GM23338 (cell line): Measurements from ENCODE around the gene SLC66A2. TPM values are rescaled to one million over a fixed set of nuclear protein-coding genes. Genes with fewer than 3 reads are reported as not detected.

Experiments
- ATAC-seq: fragments of 200-7000 bp; cut with Tn5 transposase; 3 replicates; pipeline ENCODE4 v1.9.1; 2020
- DNase-seq: peaks from one replicate; pipeline ENCODE4 v3.0.0-alpha.2; 2015; ENCODE audit warnings: low spot score
- H2AFZ ChIP-seq: fragments of 200-600 bp; sonication (generic); 2 replicates; pipeline ENCODE4 v1.8.0; 2016; ENCODE audit warnings: antibody characterized with exemption, mild to moderate bottlenecking, moderate library complexity
- H3F3A ChIP-seq: fragments of 200-600 bp; sonication (generic); replicated peaks from 2 replicates; pipeline ENCODE4 v1.8.0; 2017; ENCODE audit warnings: antibody characterized with exemption, mixed run types, low read depth
- H3K27ac ChIP-seq: fragments of 200-600 bp; sonication (generic); 2 replicates; pipeline ENCODE4 v1.6.1; 2016; ENCODE audit warnings: low read depth
- H3K27me3 ChIP-seq: fragments of 200-600 bp; sonication (generic); 2 replicates; pipeline ENCODE4 v1.8.0; 2016; ENCODE audit warnings: mild to moderate bottlenecking, mixed run types, moderate library complexity; ENCODE audit not compliant: insufficient read depth
- H3K36me3 ChIP-seq: fragments of 200-600 bp; sonication (generic); 2 replicates; pipeline ENCODE4 v1.8.0; 2016; ENCODE audit warnings: mild to moderate bottlenecking; ENCODE audit not compliant: insufficient read depth
- H3K4me1 ChIP-seq: fragments of 200-600 bp; sonication (generic); 2 replicates; pipeline ENCODE4 v1.8.0; 2016; ENCODE audit warnings: mild to moderate bottlenecking, moderate library complexity; ENCODE audit not compliant: insufficient read depth
- H3K4me2 ChIP-seq: fragments of 200-600 bp; sonication (generic); 2 replicates; pipeline ENCODE4 v1.7.1; 2017; ENCODE audit warnings: mixed run types
- H3K4me3 ChIP-seq: fragments of 200-600 bp; sonication (generic); 2 replicates; pipeline ENCODE4 v1.6.1; 2016; ENCODE audit warnings: mixed run types
- H3K79me2 ChIP-seq: fragments of 200-600 bp; sonication (generic); replicated peaks from 2 replicates; pipeline ENCODE4 v1.8.0; 2017; ENCODE audit warnings: mild to moderate bottlenecking; ENCODE audit not compliant: insufficient read depth
- H3K9me2 ChIP-seq: fragments of 200-600 bp; sonication (generic); 2 replicates; pipeline ENCODE4 v1.8.0; 2017; ENCODE audit not compliant: insufficient read depth
- H4K20me1 ChIP-seq: fragments of 200-600 bp; sonication (generic); replicated peaks from 2 replicates; pipeline ENCODE4 v1.8.0; 2017; ENCODE audit warnings: mild to moderate bottlenecking; ENCODE audit not compliant: insufficient read depth
- H3K27ac Mint-ChIP-seq: 2 replicates; pipeline ENCODE4 v1.8.0; 2020; ENCODE audit warnings: inconsistent platforms, mild to moderate bottlenecking, moderate library complexity, mixed read lengths
- H3K27me3 Mint-ChIP-seq: 3 replicates; pipeline ENCODE4 v1.8.0; 2022; ENCODE audit warnings: low read depth, mild to moderate bottlenecking, moderate library complexity, mixed read lengths, inconsistent platforms; ENCODE audit not compliant: insufficient read depth, poor library complexity
- H3K36me3 Mint-ChIP-seq: 3 replicates; pipeline ENCODE4 v1.8.0; 2021; ENCODE audit warnings: low read depth, mild to moderate bottlenecking, inconsistent platforms, moderate library complexity, mixed read lengths
- H3K4me1 Mint-ChIP-seq: 3 replicates; pipeline ENCODE4 v1.8.0; 2020; ENCODE audit warnings: mild to moderate bottlenecking, inconsistent platforms, mixed read lengths
- H3K4me3 Mint-ChIP-seq: 3 replicates; pipeline ENCODE4 v1.8.0; 2021; ENCODE audit warnings: moderate library complexity, mild to moderate bottlenecking, inconsistent platforms, mixed read lengths
- H3K9me3 Mint-ChIP-seq: 3 replicates; pipeline ENCODE4 v1.8.0; 2020; ENCODE audit warnings: moderate library complexity, mild to moderate bottlenecking, inconsistent platforms, mixed read lengths
- CREB1 ChIP-seq: fragments of 250-450 bp; sonication (Bioruptor Pico); IDR thresholded peaks from 2 replicates; pipeline ENCODE4 v1.5.0; 2020; ENCODE audit warnings: low read depth, mild to moderate bottlenecking, moderate library complexity
- CTCF ChIP-seq, 2 experiments: fragments of 200-600 bp in 1 of 2; sonication (generic) in 1 of 2; conservative IDR thresholded peaks; 2 replicates each; pipeline versions ENCODE4 v1.5.1 to v1.6.1; 2016 to 2017; ENCODE audit warnings: antibody characterized with exemption in 2 of 2, low read depth in 2 of 2, mild to moderate bottlenecking in 2 of 2, moderate library complexity in 1 of 2
- ETS1 ChIP-seq: IDR thresholded peaks from 2 replicates; pipeline ENCODE4 v1.6.1; 2016; ENCODE audit warnings: antibody characterized with exemption
- EZH2phosphoT487 ChIP-seq: fragments of 200-600 bp; sonication (generic); IDR thresholded peaks from one replicate; pipeline ENCODE4 v1.8.1; 2018; ENCODE audit warnings: antibody characterized with exemption; ENCODE audit not compliant: unreplicated experiment
- NANOG ChIP-seq: IDR thresholded peaks from 2 replicates; pipeline ENCODE4 v1.6.1; 2016; ENCODE audit warnings: antibody characterized with exemption, borderline replicate concordance
- REST ChIP-seq: IDR thresholded peaks from one replicate; pipeline ENCODE4 v1.6.1; 2018; ENCODE audit warnings: antibody characterized with exemption; ENCODE audit not compliant: unreplicated experiment
- STAT1 ChIP-seq: IDR thresholded peaks from one replicate; pipeline ENCODE4 v1.6.1; 2016; ENCODE audit warnings: antibody characterized with exemption; ENCODE audit not compliant: unreplicated experiment
- ZNF114 ChIP-seq: fragments of 250-450 bp; sonication (Bioruptor Pico); IDR thresholded peaks from 2 replicates; pipeline ENCODE4 v1.5.0; 2020; ENCODE audit warnings: mild to moderate bottlenecking, moderate library complexity
- ZNF331 ChIP-seq: fragments of 250-450 bp; sonication (Bioruptor Pico); IDR thresholded peaks from 2 replicates; pipeline ENCODE4 v1.5.0; 2020; ENCODE audit warnings: low read depth, mild to moderate bottlenecking, moderate library complexity
- ZNF462 ChIP-seq: fragments of 250-450 bp; sonication (Bioruptor Pico); IDR thresholded peaks from 2 replicates; pipeline ENCODE4 v1.5.0; 2020; ENCODE audit warnings: mild to moderate bottlenecking, moderate library complexity
- polyA plus RNA-seq: library from polyadenylated mRNA; unstranded; fragments of >200 nt; fragmentation: Nextera tagmentation; extraction: Ambion mirVana; gene quantifications from 2 replicates; pipeline ENCODE4 v1.2.1, GENCODE V29; 2016
- total RNA-seq: library from RNA; depleted of rRNA; stranded (reverse); fragments of >200 nt; shearing (Covaris generic); gene quantifications from 2 replicates; pipeline ENCODE4 v1.2.3, GENCODE V29; 2014

SLC66A2 gene
- total and polyA plus RNA-seq, 2 experiments from 2014 or later: 4.0 to 18.1 TPM

- H3K9me3 Mint-ChIP-seq: no peaks in the 10 kb centered on the region
- DNase-seq (no peak), ATAC-seq (no peak)
- Histone ChIP-seq H3F3A (no peaks in the 10 kb centered on the region), H3K4me2 (no peak overlapping the region), H3K27ac (0 out of 2 replicates have a peak overlapping the region, but pooled peaks have one; percentile 26), H3K4me3 (no peak overlapping the region), H3K9me2 (no peaks in the 10 kb centered on the region), H3K36me3 (no peaks in the 10 kb centered on the region), H3K79me2 (no peaks in the 10 kb centered on the region), H2AFZ (no peak overlapping the region), H3K4me1 (no peaks in the 10 kb centered on the region), H3K27me3 (no peaks in the 10 kb centered on the region), H4K20me1 (no peaks in the 10 kb centered on the region)
- no peak overlapping the region for H3K4me3 Mint-ChIP-seq
- H3K4me1 Mint-ChIP-seq: peaks cover 2% of the 10 kb centered on the region
- peaks cover 12% of the 10 kb centered on the region for H3K27me3 Mint-ChIP-seq
- no peaks in the 10 kb centered on the region for H3K36me3 Mint-ChIP-seq
- TF ChIP-seq REST (no peak), NANOG (no peak), ZNF462 (CRISPR knock-in tag) (no peak), ZNF331 (CRISPR knock-in tag) (no peak), EZH2phosphoT487 (no peak), CREB1 (CRISPR knock-in tag) (no peak), ZNF114 (no peak), CTCF (conservative IDR thresholded peaks at IDR 0.05; ENCODE audit: low read depth in 2 of 2) (no peak), ETS1 (no peak), STAT1 (no peak)
- H3K27ac Mint-ChIP-seq: no peak overlapping the region
These were observed 76.6 kb downstream of the SLC66A2 start for GRCh38 chr18:79874553-79875530.
